H7 (cell line): Measurements from ENCODE around the gene KCNH8. TPM values are rescaled to one million over a fixed set of nuclear protein-coding genes. Genes with fewer than 3 reads are reported as not detected.
A peak's percentile ranks its signal among the peaks of the same experiment; 100 is the strongest.
"Not testable (repeated sequence)": the region's sequence is repeated elsewhere in the genome, so short reads cannot be mapped to it uniquely, and the experiment has no call there.

Experiments
- DNase-seq: peaks from one replicate; pipeline ENCODE4 v3.0.0; 2012
- H3K27me3 ChIP-seq: 2 replicates; pipeline ENCODE4 v1.6.0; 2011; ENCODE audit warnings: mild to moderate bottlenecking, low read length; ENCODE audit not compliant: control insufficient read depth, insufficient read depth
- H3K36me3 ChIP-seq: replicated peaks from 2 replicates; pipeline ENCODE4 v1.5.1; 2011; ENCODE audit warnings: low read length; ENCODE audit not compliant: control insufficient read depth, insufficient read depth
- H3K4me3 ChIP-seq: 2 replicates; pipeline ENCODE4 v1.5.1; 2011; ENCODE audit warnings: low read depth, mild to moderate bottlenecking, control low read depth, low read length, moderate library complexity; ENCODE audit not compliant: insufficient read depth
- total RNA-seq: library from RNA; depleted of rRNA; stranded (reverse); fragments of >200 nt; shearing (Covaris generic); gene quantifications from 2 replicates; pipeline ENCODE4 v1.2.3, GENCODE V29; 2014; rRNA removed

KCNH8 gene
- 0.55 and 1.3 TPM in 2 replicates for total RNA-seq

DNA sequence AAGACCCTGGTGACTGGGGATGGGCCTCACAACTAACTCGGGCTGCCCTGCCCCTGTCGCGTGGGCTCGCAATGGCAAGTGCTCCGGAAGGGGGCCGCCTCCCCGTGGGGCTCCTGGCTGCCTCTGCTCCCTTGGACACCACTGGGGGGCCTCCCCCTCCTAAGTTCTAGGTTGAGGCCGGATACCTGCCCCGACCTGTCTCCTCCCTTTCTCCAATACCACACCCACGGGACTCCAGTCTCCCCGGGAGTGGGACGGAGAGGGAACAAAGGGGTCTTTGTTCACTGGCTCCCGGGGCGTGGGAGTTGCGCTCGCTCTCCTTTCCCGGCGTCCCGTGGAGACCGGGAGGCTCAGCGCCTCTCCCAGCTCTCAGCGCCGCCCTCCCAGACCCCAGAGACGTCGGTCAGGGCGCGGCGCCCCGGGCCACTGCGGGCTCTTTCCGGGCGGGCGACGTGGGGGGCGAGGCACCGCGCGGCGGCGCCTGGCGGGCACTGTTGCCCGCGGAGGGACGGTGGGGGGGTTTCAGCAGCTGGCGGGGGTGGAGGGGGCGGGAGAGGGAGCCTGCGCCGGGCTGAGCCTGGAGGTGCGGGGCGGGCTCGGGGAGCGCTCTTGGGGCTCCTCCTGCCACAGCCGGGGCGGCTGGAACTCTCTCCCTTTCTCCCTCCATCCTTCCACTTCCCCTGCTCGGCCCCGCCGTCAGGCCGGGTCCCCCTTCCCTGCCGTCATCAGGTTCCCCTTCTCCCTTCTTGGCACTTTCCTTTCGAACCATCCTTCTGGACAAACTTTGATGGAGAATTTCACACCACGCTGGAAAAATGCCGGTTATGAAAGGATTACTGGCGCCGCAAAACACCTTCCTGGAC, at the start of gene KCNH8:
Gene KCNH8, plus strand, starts transcription at position 606 of the 863 bp plus-strand sequence. Its CDS starts 210 bp downstream, at position 816.
- peak; percentile 73 for DNase-seq
- Histone ChIP-seq H3K36me3 (no peaks in the 10 kb centered on the region), H3K27me3 (peaks cover 7% of the 10 kb centered on the region; the same call in 1 of the 2 replicates), H3K4me3 (peak within 1 kb of the TSS; percentile 82)

- DNase-seq, H3K36me3 ChIP-seq, H3K27me3 ChIP-seq: not testable (repeated sequence)
- H3K4me3 ChIP-seq, result peak overlapping the region; percentile 46
These were observed 45.5 kb upstream of the KCNH8 start for GRCh38 chr3:19102654-19103290.

- Histone ChIP-seq H3K4me3 (0 out of 2 replicates have a peak overlapping the region, but pooled peaks have one; percentile 8), H3K36me3 (no peaks in the 10 kb centered on the region)
These were observed 44.8 kb upstream of the KCNH8 start for GRCh38 chr3:19103510-19103909.

DNA sequence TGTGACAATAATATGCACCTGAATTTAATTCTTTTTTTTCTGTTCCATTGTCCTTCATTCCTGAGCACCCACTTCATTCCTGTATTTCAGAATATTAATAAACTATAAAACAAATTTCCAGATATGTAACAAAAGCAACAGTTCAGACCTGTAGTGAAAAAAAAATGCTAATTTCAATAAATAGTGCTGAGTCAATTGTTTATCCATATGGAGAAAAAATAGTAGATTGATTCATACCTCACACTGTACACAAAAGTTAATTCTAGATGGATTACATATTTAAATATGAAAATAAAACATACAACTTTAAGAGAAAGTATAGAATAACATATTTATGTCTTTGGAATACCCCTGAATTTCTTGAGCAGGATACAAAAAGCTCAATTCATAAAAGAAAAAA, 43.9 kb upstream of the KCNH8 start:
- no peaks in the 10 kb centered on the region for H3K36me3 ChIP-seq
- DNase-seq, result no peak
- H3K4me3 ChIP-seq, result no peak overlapping the region
- no peaks in the 10 kb centered on the region for H3K27me3 ChIP-seq

More at GRCh38 chr3:19103510-19103909, 44.8 kb upstream of the KCNH8 start:
- no peak for DNase-seq
- no peaks in the 10 kb centered on the region for H3K27me3 ChIP-seq

DNA sequence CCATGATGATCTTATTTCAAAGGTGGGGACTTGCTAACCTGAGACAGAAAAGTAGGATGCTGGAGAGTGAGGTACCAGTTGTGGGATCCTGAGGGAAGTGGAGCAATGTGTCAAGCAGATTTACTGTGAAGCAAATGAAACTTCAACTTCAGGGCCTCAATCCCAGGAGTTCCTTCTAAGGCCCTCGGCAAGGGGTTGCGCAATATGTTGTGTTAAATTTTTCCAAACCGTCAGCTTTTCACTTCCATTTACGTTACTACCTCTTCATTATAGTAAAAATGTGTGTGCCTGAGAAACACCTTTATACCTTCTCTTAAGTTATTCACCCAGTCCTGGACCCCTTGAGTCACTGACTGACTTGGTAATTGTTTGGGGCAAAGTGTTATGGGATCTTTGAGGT, 42.5 kb upstream of the KCNH8 start:
- Histone ChIP-seq H3K27me3 (no peaks in the 10 kb centered on the region), H3K36me3 (no peaks in the 10 kb centered on the region), H3K4me3 (no peak overlapping the region)
- no peak for DNase-seq

DNA sequence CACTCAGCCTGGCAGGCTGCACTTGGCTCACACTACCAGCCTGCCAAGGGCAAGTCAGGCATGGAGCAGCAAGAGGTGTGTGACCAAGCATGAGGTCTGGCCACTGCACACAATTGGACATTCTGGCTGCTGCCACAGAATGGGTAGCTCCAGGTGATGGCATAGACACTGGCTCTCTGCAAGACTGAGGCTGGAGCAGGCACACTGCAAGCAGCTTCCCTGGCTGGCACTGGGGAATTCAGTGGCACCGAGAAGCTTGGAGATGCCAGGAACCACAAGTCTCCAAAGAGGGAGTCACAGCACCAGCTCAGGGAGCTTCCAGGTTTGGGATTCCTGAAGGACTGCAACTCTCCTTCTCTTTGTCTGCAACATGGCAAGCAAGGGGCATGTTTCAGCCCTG, 42.0 kb upstream of the KCNH8 start:
- no peak overlapping the region for H3K4me3 ChIP-seq
- no peak for DNase-seq
- no peaks in the 10 kb centered on the region for H3K36me3 ChIP-seq
- no peaks in the 10 kb centered on the region for H3K27me3 ChIP-seq

- Histone ChIP-seq H3K27me3 (no peaks in the 10 kb centered on the region), H3K36me3 (no peaks in the 10 kb centered on the region), H3K4me3 (no peak overlapping the region)
- DNase-seq, result no peak
These were observed 40.6 kb upstream of the KCNH8 start for GRCh38 chr3:19107719-19108118.

DNA sequence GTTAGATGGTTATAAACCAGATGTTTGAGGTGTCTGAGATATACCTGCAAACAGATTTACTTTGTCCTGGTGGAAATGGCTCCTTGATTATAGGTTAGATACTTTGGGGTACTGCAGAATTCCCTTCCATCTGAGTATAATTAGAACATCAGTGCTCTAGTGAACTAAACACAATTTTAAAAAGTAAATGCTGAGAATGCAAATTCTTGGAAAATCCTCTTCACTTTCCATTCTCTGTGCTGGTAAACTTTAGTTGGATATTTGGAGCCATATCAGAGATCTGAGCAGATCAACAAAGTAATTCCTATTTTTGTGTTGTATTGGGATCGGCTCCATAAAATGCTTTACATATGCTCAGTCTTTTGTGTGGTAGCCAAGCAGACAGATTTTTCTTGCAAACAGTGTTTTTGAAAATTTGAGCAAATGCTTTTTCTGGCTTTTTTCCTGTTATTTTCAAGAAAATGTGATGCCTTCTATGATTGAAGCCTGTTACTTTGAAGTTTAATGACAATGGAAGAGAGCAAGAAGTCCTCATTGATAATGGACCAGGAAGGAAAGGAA, 37.9 kb upstream of the KCNH8 start:
- no peak overlapping the region for H3K4me3 ChIP-seq
- no peaks in the 10 kb centered on the region for H3K36me3 ChIP-seq
- DNase-seq, result no peak
- no peaks in the 10 kb centered on the region for H3K27me3 ChIP-seq

- no peaks in the 10 kb centered on the region for H3K36me3 ChIP-seq
- H3K27me3 ChIP-seq, result no peaks in the 10 kb centered on the region
- no peak overlapping the region for H3K4me3 ChIP-seq
- no peak for DNase-seq
These were observed 33.8 kb upstream of the KCNH8 start for GRCh38 chr3:19114461-19114860.

DNA sequence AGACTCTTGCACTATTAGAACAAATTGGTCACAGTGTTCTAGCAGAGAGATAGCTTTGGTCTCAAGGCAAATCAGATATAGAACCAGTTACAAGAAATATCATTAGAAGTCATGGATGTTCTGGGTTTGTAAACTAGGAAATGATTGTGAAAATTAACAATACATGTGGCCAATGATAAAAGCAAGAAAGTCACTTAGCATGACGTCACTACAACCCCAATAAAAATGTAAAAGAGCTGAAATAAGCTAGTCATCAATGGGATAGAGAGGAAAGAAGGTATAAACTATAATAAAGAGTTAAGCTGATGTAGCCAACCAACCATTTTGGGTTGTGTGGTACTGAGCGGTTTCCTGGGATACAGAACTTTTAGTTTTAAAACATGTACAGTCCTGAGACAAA, 32.1 kb upstream of the KCNH8 start:
- no peak for DNase-seq
- no peaks in the 10 kb centered on the region for H3K27me3 ChIP-seq
- H3K4me3 ChIP-seq, result no peak overlapping the region
- H3K36me3 ChIP-seq, result no peaks in the 10 kb centered on the region

- H3K27me3 ChIP-seq, result no peaks in the 10 kb centered on the region
- no peaks in the 10 kb centered on the region for H3K36me3 ChIP-seq
- no peak overlapping the region for H3K4me3 ChIP-seq
- DNase-seq, result no peak
These were observed 23.6 kb upstream of the KCNH8 start for GRCh38 chr3:19124752-19125151.

GRCh38 chr3:19139863-19140262, 8.4 kb upstream of the KCNH8 start:
- H3K27me3 ChIP-seq, result no peaks in the 10 kb centered on the region
- DNase-seq, result no peak
- H3K36me3 ChIP-seq, result no peaks in the 10 kb centered on the region
- H3K4me3 ChIP-seq, result no peak overlapping the region

DNA sequence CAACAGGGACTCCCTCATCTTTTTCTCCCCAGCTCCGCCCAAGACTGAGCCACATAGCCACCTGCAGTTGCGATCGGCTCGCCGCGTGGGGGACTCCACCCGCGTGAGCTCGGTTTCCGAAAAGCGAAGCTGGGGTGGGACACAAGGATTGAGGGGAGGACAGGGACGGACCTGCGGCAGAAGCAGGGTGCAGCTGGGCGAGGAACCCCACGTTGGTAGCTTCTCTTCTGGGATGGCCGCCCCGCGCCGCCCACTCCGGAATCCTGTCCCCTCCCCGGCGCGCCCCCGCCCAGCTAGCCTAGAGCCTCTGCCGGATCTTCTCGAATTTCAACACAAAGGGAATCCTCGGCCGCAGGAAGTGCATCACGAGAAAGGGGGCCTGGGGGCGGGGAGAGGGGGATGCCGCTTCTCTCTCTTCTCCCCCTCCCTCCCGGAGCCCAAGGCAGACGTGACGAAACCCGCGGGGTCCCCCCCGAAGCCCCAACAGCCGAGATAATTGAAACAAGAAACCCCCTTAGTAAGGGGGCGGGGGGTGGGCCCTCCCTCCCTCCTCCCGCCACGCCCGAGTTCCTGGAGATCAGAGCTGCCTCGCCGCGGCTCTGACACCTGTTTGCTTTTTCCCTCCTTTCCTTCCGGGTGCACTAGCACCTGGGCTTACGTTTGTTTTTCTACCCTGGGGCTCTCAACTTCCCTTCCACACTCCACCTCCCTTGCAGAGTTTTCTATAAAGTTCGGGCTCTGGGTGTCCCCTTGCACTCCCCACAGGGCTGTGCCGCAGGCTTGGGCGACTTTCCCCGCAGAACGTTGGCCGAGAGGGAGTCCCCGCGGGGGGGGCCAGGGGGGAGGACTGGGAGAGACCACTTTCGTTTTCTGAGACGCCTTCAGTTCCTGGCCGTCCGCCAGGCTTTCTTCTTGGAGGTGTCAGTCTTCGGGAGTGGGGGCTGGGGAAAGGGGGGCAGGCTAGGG, 1.3 kb upstream of the KCNH8 start:
- Histone ChIP-seq H3K4me3 (peak overlapping the region; percentile 82), H3K27me3 (peaks cover 7% of the 10 kb centered on the region; the same call in 1 of the 2 replicates), H3K36me3 (no peaks in the 10 kb centered on the region)
- peak; percentile 92 for DNase-seq

- Histone ChIP-seq H3K27me3 (peaks cover 7% of the 10 kb centered on the region; the same call in 1 of the 2 replicates), H3K4me3 (peak overlapping the region; percentile 82), H3K36me3 (no peaks in the 10 kb centered on the region)
- no peak for DNase-seq
These were observed 420 bp downstream of the KCNH8 start for GRCh38 chr3:19148768-19149091.
